ENCODE measurements around the gene KRT16. TPM values are rescaled to one million over a fixed set of nuclear protein-coding genes. Genes with fewer than 3 reads are reported as not detected.
"Not testable (repeated sequence)": the region's sequence is repeated elsewhere in the genome, so short reads cannot be mapped to it uniquely, and the experiment has no call there.

KRT16 gene
- total RNA-seq, 1 donor from 2014 or later, result 5.5 TPM

DNA sequence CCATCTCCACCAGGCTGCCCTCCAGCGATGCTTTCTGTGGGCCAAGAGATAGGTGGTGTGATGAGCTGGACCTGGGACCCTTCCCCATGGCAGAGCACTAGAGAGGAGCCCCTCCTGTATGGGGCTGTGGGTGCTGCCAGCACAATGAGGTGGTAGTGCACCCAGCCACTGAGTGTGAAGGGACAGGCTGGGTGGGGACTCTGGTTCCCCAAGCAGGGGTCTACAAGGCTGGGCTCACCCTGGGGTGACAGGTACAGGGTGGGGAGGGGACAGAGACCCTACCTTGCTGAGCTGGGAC, 15.5 kb upstream of the KRT16 start:
- not testable (repeated sequence) for DNase-seq (ENCODE audit: low spot score)

DNA sequence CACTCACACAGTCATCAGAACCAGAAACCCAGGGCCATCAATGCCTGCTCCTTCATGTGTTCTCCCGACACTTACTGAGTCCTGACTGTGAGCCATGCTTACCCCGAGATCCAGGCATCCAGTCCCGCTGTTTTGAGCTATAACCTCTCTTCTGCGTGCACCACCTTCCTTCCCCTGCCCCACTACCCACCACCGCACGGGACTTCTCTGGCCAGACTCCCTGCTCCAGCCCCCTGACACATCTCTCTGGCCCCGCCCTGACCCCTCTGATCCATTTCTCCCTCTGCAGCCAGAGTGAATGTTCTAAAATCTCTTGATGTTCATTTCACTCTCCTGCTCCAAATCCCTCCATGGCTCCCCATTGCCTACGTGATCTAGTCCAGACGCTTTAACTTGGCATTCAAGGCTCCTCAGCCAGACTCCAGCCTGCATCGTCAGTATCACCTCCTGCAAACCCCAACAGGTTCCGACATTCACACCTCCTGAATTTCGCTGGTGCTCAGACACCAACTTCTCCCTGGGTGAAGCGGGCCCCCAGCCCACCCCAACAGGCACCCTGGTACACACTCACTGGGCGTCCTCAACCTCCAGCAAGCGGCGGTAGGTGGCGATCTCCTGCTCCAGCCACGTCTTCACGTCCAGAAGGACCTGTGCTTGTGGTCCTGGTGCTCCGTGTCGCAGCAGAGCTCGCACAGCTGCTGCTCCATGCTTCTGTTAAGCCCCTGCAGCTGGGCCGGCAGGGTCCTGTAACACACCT, 14.9 kb upstream of the KRT16 start:
- no peak for DNase-seq (ENCODE audit: low spot score)

DNA sequence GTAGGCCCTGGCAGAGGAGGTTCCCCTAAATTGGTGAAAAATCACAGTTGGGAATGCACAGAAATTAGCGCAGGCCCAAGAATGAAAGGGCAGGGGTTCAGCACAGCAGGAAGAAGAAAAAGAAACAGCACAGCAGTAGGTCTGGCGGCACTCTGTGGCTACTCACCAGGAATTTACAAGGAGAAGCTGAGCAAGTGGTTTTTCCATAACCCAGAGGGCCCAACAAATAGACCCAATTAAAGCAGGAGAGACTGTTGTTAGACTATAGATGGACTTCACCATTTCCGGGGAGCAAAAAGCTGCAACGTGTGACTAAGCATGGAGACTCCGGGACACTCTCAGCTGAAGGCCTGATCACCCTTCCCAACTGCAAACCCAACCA, 14.3 kb upstream of the KRT16 start:
- not testable (repeated sequence) for DNase-seq (ENCODE audit: low spot score)

DNA sequence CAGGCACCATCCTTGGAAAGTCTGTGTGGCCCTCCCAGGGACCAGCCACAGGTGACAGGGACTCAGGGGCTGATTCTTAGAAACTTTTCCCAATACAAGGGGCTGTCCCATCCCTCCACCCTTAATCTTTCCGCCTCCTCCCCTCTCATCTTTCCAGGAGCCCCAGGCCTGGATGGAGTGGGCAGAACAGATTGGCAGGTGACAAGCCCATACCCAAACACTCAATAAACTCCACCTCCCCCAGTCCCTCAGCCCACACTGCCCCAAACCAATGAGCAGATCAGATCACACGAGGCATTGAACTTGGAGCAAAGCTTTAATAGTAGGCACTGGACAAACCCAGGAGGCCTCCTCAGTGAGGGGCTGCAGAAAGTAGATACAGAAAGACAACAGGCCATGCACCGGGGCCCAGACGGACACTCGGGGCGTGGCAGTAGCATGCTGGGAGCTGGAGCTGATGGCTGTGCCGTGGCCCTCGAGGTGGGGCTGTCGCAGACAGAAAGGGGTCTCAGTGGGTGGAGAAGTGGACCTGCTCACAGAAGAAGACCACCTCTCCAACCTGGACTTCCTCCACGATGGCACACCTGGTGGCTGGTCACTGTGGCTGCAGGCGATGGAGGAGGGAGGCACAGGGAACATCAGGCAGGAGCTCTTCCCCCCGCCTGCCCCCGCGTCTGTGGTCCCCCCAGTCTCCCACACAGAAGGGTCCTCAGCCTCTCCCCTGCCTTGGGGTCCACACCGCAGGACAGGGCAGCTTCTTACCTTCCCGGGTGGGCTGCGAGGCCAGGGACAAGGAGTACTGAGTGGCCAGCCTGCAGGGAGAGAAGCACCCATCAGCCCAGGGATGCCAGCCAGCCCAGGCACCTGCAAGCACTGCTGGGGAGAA, 13.7 kb upstream of the KRT16 start:
- DNase-seq (ENCODE audit: low spot score), result not testable (repeated sequence)

DNA sequence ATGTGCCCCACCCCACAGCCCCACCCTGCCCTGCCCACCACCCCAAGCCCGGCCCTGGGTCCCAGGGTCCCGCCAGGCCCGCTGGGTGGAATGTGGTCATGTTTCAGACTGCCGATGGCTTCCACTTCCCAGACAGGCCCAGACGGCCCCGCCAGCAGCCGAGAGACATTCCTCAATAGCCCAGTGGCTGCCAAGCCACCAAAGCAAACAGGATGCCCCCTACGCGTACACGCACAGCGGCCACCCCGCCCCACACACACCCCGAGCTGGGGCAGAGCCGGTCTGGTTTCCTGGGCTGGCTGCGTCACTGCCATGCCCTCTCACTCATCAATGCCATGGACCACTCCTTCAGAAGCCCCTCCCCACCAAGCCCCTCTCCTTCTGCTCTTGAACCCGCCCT, 13.0 kb upstream of the KRT16 start:
- DNase-seq (ENCODE audit: low spot score), result no peak

DNA sequence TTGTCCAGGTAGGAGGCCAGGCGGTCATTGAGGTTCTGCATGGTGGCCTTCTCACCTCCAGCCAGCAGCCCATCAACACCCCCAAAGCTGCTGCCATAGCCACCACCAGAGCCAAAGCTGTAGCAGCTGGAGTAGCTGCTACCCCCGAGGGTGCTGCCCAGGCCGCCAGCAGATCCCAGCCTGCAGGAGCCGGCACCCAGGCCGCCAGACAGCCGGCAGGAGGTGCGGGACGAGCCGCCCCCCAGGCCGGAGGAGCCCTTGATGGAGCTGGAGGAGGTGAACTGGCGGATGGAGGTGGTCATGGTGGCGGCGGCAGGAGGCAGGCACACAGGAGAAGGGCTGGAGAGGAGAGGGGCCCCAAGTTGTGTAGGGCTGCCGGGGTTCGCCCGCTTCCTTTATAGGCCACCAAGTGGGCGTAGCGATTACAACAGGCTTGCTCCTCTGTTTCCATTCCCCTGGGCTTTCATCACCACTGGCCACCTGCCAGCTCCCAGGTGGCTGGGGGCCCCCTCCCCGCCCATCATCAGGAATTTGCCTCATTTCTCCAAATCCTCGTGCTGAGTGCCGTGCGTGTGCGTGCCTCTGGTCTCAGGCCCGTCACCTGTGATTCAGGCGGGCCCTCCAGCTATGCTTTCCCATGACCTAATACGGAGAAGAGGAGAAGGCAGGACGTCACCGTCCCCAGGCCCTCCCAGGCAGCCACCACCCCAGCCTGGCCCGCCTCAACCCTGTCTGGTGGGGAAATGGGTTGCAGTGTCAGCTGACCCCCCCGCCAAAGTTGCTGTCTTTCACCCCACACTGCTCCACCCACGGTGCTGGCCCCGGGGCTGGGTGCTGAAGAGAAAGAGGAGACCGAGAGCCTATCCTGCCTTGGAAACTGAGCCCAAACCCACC, 11.9 kb upstream of the KRT16 start, which contains the start of gene KRT17:
Gene KRT17 (minus strand): TSS at position 368 of the 894 bp plus-strand sequence. CDS start 66 bp downstream, at position 302.
- peak; percentile 77 for DNase-seq (ENCODE audit: low spot score)

DNA sequence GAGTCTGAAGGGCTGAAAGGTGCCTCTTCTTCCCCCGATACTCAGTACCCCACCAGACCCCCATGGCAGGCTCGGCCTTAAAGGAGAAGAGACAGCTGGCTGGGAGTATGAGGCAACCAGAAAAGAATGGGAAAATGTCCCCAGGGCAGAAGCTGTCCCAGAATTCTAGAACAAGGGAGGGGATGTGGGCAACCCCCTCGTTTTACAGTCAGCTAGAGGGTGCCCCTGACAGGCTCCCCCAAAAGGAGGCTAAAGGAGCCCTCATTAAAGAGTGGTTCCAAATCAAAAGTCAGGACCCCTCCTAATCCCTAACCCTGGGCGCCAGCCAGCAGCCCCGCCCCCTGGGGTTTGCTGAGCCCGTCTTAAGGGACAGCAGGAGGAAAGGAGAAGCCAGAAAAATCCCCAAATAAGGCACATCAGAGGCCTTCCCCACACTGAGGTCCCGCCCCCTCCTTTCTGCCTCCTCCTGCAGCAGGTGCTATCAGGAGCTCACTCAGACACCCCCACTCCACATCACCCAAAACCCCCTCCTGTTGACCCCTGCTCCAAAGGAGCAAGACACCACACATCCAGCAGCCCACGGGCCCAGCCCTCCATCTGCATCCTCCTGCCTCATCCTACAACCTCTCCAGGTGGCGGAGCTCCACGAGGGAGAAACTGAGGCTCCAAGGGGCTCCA, 10.8 kb upstream of the KRT16 start:
- not testable (repeated sequence) for DNase-seq (ENCODE audit: low spot score)

DNA sequence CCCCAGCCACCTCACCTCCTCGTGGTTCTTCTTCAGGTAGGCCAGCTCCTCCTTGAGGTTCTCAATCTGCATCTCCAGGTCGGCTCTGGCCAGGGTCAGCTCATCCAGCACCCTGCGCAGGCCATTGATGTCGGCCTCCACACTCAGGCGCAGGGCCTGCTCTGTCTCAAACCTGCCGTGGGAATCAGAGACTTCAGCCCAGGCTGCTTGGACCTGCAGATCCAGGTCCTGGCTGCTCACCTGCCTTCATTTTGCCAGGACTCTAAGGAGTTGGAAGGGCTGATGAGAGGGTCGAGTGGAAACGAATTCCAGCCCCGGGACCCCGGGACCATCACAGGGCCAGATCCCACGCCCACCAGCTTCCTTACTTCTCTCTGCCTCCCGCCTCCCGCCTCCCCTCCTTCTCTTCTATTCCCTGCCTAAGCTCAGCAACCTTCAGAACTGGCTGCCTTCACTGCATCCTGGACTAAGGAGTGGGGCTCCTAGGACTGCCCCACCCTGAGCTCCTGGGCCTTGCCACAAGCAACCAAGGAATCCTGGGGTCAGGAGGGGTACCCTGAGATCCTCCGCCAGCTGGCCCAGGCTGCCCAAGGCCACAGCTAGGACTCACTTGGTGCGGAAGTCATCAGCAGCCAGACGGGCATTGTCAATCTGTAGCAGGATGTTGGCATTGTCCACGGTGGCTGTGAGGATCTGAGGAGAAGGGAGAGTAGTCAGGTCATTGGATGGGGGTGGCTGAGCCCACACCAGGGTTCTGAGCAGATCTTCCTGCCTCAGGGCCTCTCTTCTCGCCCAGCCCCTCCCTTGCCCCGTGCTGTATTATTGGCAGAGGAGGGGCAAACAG, 10.0 kb upstream of the KRT16 start:
- DNase-seq (ENCODE audit: low spot score), result not testable (repeated sequence)

DNA sequence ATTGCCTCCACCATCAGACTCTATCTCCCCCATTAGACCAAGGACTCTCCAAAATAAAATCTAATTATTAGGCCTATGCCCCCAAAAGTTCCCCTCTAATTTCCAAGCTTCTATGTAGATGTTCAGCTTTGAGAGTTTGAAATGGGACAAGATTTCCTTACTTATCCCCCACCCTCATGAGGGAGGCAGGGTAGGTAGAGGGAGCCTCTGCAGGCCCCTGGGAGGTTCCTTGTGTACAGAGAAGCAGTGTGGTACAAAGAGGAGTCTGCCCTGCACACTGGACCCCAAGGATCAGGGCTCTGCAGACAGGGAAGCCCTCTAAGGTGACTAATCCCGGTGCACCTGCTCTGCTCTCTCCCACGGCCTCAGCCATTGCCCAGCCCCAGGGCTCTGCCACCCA, 9.3 kb upstream of the KRT16 start:
- no peak for DNase-seq (ENCODE audit: low spot score)

DNA sequence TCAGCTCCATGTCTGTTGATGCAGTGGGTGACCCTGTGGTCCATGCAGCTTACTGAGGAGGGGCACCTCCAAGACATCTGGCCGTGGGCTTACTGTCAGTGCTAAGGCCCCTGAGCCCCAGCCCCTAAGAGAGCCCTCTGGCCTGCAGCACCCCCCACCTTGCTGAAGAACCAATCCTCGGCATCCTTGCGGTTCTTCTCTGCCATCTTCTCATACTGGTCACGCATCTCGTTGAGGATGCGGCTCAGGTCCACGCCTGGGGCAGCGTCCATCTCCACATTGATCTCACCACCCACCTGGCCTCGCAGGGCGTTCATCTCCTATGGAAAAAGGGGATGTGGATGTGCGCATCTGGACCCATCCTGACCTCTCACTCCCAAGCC, 8.9 kb upstream of the KRT16 start:
- DNase-seq (ENCODE audit: low spot score), result not testable (repeated sequence)

DNA sequence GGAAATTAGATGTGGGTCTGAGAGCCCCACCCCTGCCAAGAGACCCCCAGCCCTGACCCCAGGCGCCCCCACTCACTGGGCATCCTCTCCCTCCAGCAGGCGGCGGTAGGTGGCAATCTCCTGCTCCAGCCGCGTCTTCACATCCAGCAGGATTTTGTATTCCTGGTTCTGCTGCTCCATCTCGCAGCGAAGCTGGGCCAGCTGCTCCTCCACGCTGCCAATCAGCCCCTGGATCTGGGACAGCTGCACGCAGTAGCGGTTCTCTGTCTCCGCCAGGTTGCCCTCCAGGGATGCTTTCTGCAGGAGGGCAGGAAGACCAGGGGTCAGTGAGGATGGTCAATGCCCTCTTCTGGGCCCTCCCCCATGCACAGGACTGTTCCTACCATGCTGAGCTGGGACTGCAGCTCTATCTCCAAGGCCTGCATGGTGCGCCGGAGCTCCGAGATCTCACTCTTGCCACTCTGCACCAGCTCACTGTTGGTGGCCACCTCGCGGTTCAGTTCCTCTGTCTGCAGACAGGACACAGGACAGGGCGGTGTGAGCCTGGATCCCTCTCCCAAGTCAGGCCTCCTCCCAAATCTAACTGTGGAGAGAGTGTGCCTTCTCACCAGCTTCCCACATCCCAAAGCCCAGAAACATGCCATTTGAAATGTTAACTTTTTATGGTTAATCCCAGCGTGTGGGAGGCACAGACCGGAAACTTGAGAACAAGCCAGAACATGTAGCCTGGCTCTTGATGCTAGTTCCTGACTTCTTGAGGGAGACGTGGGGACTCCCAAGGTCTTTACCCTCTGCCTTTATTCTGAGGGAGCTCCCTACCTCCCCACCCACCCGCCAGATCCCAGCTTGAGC, 8.2 kb upstream of the KRT16 start:
- peak; percentile 51 for DNase-seq (ENCODE audit: low spot score)

DNA sequence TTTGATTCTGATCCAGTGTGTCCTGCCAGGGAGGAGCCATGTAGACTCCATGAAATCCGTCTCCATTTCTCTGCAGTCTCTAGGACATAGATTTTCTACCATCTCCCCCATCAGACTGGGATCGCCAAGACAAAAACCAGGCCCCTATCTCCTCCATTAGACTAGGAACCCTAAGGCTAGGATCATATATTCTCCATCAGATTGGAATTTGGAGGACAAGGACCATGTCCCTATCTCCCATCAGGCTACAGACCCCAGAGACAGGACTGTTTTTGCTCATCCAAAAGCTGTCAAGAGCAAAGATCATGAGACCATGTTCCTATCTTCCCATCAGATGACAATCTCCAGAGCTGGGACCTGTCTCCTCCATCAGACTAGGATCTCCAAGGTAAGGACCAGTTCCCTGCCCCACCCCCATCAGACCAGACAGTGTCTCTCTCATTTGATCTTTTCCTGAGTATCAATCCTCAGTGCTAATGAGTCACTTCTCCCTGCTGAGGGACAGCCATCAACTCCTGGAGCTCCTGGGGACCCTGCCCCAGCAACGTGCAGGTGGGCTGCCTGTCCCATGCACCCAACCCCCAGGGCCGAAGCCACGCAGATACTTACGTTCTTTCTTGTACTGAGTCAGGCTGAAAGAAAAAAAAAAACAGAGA, 7.5 kb upstream of the KRT16 start:
- not testable (repeated sequence) for DNase-seq (ENCODE audit: low spot score)

DNA sequence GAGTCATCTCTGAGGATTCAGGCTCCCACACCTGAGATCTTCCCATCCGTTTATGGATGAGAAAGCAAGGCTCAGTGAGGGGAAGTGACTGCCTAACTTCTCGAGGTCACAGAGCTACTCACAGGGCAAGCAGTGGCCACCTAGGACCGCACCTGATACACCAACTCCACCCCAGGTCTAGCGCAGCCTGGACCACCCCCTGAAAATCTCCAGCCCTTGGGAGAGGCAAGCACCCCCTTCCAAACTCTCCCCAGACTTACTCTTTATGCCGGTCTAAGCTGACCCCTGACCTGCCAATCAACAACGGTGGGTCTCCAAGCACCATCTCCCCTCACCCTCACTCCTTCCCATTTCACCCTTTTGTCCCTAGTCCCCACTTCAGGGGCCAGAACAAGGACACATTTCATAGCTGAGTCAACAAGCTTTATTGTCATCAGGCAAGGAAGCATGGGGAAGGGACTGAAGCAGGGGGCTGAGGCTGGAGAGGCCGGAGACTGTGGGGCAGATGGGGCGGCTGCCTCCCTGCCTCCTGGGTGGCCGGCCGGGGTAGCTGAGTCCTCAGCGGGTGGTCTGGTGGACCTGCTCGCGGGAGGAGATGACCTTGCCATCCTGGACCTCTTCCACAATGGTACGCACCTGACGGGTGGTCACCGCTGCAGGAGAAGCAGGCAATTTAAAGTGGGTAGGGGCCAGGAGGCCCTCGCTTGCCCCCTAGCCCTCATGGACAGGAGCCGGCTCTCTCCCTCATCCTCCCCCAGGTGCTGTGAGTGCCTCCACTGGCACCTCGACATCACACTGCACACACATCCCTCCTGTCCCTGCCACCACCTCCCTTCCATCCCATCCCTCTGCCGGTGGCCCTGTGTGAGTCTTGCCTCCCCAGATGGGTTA, 6.7 kb upstream of the KRT16 start:
- DNase-seq (ENCODE audit: low spot score), result no peak

DNA sequence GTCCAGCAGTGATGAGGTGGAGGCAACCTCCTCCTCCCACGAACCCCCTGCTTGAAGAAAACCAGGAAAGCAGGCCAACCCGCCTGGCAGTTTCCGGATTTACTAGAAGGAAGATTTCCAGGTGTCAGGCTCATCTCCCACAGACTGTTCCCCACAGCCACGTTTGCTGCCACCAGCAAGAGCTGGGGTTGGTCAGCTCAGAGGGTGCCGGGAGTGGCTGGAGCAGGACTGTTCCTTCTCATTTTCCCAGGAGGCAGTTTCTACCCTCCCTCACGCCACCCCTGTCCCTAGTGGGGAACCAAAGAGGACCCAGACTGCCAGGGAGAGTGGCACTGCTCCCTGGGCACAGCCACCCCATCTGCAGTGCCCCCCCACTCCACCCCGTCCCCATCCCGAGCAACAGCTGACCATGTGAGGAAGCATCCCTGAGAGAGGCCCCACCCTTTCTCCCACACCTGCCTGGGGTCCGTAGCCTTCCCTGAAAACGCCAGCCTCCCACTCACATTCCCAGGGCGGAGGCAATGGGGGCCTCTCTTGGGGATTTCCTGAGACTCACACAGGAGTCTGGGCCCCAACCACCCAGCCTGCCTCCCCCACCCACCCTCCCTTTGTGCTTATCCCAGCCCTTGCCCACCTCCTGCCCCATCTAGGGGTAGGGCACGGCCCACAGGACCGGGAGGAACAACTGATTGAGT, 5.9 kb upstream of the KRT16 start:
- DNase-seq (ENCODE audit: low spot score), result no peak

DNA sequence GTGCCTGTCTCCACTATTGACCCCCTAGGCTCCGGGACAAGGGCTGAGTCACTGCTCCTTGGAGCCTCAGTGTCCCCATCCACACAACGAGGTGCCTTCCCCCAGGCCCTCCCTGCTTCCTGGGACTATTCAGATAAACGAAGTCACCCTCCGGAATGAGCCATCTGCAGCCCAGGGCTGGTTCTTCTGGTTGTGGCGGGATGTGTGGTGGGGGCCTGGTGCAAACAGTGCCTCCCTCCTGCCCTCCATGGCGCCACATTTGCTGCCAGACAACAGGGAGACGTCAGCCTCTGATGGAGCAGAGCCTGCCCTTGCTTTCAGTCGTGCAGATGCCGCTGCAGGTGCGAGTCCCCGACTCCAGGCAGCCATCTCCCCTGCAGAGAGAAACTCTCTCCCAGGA, 5.1 kb upstream of the KRT16 start:
- DNase-seq (ENCODE audit: low spot score), result no peak

DNA sequence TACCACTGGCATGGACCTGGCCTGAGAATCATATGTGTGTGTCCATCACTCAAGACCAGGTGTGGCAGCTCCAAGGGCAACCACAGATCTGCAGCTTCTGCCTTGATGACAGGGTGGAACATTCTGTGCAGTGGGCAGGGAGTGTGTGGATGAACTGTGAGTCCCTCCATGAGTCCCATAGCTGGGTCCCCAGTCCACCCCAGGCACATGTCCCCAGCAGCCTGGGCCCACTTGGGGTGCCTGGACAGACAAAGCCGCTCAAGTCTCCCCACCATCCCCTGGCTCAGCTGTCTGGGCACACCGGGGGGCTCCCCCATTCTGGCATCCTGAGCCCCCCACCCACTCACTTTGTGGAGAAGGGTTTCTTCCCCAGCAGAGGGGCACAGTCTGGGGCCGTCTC, 4.6 kb upstream of the KRT16 start:
- no peak for DNase-seq (ENCODE audit: low spot score)

DNA sequence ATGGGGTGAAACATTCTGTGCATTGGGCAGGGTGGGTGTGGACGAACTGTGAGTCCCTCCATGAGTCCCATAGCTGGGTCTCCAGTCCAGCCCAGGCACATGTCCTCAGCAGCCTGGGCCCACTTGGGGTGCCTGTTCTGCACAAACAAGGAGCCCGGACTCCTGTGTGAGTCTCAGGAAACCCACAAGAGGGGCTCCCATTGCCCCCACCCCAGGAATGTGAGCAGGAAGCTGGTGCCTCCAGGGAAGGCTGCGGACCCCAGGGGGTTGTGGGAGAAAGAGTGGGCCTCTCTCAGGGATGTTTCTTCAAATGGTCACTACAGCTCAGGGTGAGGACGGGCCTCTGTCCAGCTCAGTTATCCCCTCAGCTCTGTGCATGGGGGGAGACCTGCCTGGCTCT, 3.9 kb upstream of the KRT16 start:
- DNase-seq (ENCODE audit: low spot score), result not testable (repeated sequence)
